HL-60 (cell line): ENCODE data around the gene TSG101.

Source experiments
- CTCF ChIP-seq: IDR thresholded peaks from one replicate; pipeline ENCODE4 v1.5.1; 2011; ENCODE audit warnings: low read length, control low read depth, inconsistent platforms; ENCODE audit not compliant: insufficient read depth
- POLR2AphosphoS5 ChIP-seq: IDR thresholded peaks from 2 replicates; pipeline ENCODE4 v1.6.1; 2012; ENCODE audit warnings: low read depth
- REST ChIP-seq: IDR thresholded peaks from 2 replicates; pipeline ENCODE4 v1.6.1; 2012; ENCODE audit warnings: low read depth; ENCODE audit not compliant: insufficient replicate concordance
- SPI1 ChIP-seq: IDR thresholded peaks from 2 replicates; pipeline ENCODE4 v1.6.1; 2012; ENCODE audit warnings: low read depth, mild to moderate bottlenecking, borderline replicate concordance

GRCh38 chr11:18548001-18548400 is 21.3 kb upstream of the TSG101 start:
- TF ChIP-seq CTCF (no peak), REST (no peak), POLR2AphosphoS5 (no peak), SPI1 (no peak)
